ENCODE results near the gene OR10AD1.

DNA sequence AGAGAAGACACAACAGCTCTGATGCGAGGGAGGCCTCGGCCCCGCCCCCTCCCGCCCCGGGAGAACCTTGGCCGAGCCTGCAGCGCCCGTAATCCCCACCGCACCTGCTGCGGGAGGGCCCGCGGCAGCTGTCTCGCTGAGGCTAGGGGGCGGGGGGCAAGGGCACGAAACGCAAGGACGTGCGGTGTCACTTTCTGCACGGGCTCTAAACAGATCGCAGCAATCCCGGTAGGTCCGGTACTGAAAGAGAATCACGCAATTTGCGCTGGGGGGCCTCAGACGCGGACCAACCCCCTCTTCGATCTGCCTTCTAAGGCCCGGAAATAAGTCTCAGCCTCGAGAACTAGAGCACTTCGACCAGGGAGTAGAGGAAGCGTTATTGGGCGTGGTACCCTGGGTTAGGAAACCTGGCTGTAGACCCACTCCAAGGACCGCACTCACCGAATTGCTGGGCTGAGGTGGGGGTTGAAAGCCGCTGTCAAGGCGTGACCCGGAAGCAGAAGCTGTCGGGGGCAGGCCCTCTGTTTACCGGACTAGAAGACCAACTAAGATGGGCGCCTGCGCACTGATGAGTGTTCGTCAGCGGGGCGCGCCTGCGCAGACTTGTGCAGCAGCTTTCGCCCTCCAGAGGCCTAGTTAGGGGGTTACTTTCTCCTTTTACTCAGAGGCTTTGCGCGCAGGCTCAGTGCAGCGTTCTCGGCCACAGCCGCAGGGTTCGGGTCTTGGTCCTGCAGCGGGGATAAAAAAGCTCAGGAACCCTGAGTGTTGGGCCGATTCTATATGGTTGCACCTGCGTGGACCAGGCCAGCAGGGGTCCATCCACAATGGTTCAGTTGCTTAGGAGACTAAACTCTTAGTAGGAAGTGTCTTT lies 45.8 kb downstream of the OR10AD1 start, which contains the start of gene ASB8:
- TF ChIP-seq, protein P1, sequence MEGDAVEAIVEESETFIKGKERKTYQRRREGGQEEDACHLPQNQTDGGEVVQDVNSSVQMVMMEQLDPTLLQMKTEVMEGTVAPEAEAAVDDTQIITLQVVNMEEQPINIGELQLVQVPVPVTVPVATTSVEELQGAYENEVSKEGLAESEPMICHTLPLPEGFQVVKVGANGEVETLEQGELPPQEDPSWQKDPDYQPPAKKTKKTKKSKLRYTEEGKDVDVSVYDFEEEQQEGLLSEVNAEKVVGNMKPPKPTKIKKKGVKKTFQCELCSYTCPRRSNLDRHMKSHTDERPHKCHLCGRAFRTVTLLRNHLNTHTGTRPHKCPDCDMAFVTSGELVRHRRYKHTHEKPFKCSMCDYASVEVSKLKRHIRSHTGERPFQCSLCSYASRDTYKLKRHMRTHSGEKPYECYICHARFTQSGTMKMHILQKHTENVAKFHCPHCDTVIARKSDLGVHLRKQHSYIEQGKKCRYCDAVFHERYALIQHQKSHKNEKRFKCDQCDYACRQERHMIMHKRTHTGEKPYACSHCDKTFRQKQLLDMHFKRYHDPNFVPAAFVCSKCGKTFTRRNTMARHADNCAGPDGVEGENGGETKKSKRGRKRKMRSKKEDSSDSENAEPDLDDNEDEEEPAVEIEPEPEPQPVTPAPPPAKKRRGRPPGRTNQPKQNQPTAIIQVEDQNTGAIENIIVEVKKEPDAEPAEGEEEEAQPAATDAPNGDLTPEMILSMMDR (conservative IDR thresholded peaks at IDR 0.05) = peak; percentile 52
- TF ChIP-seq EZH2 (IDR thresholded peaks at IDR 0.05; ENCODE audit: low read depth) = no peak

Measured in PC-9 (cell line).